GM12872 (cell line): ENCODE measurements around the gene GPX2.

Experiments used
- TF ChIP-seq, protein P1 (sequence below): IDR thresholded peaks from 3 replicates; pipeline ENCODE4 v1.5.1; 2011; ENCODE audit warnings: low read depth, mild to moderate bottlenecking, low read length, moderate library complexity; ENCODE audit not compliant: insufficient read depth

The GPX2 gene

DNA sequence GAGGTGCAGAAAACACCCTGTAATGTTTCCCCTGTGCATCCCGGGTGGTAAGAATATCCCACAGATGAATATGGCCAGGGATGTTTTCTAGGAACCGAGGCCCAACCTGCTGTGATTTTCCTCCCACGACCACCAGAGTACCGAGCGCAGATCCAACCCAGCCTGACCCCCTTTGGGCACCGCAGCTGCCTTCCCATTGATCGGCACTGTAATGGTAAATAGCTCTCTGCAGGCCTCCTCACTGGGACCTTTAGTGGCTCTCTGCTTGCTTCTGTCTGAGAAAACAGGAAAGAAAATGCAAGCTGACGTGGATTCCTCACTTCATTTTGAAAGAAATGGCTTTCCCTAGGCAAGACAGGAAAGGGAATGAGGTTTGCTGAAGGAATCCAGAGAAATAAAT, 32.0 kb upstream of the GPX2 start:
- TF ChIP-seq, protein P1, sequence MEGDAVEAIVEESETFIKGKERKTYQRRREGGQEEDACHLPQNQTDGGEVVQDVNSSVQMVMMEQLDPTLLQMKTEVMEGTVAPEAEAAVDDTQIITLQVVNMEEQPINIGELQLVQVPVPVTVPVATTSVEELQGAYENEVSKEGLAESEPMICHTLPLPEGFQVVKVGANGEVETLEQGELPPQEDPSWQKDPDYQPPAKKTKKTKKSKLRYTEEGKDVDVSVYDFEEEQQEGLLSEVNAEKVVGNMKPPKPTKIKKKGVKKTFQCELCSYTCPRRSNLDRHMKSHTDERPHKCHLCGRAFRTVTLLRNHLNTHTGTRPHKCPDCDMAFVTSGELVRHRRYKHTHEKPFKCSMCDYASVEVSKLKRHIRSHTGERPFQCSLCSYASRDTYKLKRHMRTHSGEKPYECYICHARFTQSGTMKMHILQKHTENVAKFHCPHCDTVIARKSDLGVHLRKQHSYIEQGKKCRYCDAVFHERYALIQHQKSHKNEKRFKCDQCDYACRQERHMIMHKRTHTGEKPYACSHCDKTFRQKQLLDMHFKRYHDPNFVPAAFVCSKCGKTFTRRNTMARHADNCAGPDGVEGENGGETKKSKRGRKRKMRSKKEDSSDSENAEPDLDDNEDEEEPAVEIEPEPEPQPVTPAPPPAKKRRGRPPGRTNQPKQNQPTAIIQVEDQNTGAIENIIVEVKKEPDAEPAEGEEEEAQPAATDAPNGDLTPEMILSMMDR, result no peak

DNA sequence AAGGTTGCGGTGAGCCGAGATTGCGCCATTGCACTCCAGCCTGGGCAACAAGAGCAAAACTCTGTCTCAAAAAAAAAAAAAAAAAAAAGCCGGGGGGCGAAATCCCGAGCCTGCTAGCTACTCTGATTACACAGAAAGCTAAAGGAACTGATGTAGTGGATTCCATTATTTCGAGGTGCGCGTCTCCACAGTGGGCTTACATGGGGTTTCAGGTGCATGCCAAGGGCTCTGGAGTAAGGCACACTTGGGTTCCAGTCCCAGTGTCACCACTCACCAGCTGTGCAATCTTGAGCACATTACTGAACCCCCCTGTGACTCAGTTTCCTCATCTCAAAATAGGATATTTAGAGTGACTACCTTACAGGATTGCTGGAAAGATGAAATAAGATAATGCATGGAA, 31.3 kb upstream of the GPX2 start:
- TF ChIP-seq, protein P1, result no peak

DNA sequence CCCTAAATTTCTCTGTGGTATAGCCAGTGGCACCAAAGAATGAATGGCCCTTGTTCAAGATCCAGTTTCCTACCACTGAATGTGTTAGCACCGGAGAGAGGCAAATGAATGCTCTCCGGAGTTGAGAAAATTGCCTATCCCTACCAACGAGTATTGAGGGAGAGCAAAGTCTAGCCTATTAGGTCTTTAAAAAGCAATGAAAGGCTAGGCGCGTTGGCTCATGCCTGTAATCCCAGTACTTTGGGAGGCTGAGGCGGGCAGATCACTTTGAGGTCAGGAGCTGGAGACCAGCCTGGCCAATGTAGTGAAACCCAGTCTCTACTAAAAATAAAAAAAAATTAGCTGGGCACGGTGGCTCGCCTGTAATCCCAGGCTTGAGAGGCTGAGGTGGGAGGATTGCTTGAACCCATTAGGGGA, 30.5 kb upstream of the GPX2 start:
- TF ChIP-seq, protein P1, result no peak

DNA sequence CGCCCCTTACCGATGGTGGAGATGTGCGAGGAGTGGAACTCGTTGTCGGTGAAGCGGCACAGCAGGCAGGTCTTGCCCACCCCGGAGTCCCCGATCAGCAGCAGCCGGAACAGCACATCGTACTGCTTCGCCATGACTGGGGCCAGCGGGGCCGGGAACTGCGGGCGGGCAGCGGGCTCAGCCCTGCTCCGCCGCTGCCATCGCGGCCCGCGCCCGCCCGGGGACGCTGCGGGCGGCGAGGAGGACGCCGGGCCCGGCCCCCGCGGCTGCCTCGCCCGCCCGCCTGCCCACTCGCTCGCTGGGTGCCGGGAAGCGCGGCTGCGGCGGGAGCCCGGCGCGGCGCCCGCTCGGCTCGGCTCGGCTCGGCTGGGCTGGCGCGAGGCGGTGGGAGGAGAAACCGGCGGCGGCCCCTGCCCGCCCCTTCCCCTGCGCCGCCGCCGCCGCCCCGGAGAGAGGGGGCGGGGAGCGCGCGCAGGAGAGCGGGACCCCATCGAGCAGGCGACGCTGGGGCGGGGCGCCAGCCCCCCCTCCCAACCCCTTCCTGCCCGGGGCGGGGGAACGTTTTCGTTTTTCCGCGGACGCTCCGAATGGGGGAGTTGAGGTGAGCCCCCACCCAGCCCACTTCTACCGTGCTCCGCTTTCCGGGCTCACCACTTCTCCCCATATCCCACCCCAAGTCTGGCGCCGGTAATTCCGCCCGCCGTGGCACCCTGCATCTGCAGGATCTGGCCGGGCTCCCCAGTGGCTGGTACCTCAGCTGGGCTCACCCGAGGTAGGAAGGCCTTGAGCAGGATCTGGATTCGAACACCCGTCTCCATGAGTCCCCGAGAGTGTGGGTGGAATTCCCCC, 29.6 kb upstream of the GPX2 start, which contains the start of gene RAB15:
Gene RAB15, minus strand, starts transcription at position 394 of the 849 bp plus-strand sequence. Its CDS starts 260 bp downstream, at position 134.
- TF ChIP-seq, protein P1, result no peak

DNA sequence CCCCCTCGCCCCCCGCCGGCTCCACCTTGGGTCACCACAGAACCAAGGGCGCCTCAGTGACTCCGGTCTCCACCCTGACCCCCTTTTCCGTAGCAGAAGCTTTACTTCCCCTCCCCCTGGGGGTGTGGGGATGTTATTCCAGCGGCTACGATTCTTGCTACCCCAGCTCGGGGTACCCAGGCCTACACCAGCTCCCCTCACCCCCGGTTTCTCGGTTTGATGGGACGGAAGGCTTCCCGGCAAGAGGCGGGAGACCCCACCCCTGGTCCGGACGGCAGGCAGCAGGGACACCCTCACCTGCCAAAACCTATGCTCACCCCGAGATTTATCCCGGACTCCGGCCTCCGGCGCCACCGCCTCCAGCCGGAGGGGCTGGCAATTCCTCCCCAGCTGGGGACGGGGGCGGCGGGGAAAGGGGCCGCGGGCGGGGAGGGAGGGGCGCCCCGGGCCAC, 29.0 kb upstream of the GPX2 start:
- TF ChIP-seq, protein P1, result no peak

DNA sequence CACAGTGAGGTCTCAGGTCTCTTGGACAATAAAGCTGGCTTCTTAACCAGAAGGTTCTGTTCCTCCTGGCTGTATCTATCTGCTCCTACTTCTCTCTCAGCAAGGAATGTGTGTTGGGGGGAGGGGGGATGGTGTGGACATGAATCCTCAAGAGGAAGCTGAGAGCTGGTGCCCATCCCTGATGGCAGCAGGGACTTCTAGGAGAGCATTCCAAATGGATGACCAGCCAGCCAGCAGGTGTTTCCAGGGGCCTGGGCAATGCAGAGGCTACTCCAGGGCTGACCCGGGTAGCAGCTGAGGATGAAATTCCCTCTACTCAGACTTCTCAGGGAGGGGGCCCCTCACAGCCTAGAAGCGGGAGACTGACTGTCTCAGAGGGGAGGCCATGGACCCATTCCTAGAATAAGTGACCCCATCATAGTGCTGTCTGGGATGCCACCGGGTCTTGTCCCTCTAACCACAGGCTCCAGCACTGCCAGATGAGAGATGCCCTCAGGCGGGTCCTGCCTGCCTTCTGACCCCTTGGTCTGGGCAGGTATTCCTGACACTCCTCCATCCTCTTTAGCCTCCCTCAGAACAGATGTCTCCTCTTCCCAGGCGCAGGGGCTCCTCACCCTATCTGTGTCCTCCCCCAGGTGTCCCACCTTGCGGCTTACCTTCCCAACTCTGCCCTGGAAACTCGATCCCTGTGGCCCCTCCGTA, 28.4 kb upstream of the GPX2 start:
- TF ChIP-seq, protein P1, result no peak

DNA sequence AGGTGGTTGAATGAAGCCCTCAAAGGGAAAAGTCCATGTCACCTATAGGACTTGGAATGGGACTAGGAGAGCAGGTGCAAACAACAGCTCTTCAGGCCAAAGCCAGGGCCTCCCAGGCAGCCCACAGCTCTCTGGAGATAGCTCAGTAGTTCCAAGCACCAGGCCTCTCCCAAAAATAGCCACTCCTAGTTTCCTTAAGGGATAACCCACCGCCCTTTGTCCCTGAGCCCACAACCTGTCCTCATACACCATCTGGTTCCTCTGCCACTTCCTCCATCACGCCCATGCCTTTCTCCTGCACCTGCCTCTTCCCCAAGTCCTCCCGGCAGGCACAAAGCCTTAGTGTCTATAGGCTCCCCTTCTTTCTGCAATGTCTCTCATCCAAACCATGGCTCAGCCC, 27.5 kb upstream of the GPX2 start:
- TF ChIP-seq, protein P1, result no peak
